ENCODE measurements around the gene LIG3.
A peak's percentile ranks its signal among the peaks of the same experiment; 100 is the strongest.
"Not testable (repeated sequence)": the region's sequence is repeated elsewhere in the genome, so short reads cannot be mapped to it uniquely, and the experiment has no call there.

Gene LIG3

GRCh38 chr17:34999456-34999855 is 19.1 kb downstream of the LIG3 start:
- no peak for DNase-seq (ENCODE audit: low spot score)

DNA sequence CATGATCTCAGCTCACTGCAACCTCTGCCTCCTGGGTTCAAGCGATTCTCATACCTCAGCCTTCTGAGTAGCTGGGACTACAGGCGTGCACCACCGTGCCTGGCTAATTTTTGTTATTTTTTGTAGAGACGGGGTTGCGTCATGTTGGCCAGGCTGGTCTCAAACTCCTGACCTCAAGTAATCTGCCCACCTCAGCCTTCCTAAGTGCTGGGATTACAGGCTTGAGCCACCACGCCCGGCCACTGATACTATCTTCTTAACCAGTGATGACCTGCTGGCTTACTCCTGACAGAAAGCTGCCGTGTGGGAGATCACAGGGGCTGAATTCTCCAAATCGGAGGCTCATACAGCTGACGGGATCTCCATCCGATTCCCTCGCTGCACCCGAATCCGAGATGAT is 20.7 kb downstream of the LIG3 start:
- DNase-seq (ENCODE audit: low spot score), result not testable (repeated sequence)

DNA sequence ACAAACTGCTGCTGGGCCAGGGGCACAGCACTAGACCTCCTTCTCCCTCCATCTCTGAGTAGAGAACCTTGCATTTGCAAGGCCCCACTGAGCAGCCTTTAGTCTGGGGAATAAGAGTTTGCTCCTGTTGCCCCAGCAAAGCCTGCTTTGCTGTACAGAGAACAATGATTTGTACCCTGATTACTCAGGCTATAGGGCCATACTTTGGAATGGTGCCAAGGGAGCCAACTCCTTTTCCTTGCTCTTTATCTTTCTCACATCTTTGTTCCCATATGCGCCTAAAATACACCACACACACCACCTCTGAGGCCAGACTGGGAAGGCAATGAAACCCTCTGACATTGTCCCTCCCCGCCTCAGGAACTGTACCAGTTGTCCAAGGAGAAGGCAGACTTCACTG is 21.2 kb downstream of the LIG3 start:
- no peak for DNase-seq (ENCODE audit: low spot score)

DNA sequence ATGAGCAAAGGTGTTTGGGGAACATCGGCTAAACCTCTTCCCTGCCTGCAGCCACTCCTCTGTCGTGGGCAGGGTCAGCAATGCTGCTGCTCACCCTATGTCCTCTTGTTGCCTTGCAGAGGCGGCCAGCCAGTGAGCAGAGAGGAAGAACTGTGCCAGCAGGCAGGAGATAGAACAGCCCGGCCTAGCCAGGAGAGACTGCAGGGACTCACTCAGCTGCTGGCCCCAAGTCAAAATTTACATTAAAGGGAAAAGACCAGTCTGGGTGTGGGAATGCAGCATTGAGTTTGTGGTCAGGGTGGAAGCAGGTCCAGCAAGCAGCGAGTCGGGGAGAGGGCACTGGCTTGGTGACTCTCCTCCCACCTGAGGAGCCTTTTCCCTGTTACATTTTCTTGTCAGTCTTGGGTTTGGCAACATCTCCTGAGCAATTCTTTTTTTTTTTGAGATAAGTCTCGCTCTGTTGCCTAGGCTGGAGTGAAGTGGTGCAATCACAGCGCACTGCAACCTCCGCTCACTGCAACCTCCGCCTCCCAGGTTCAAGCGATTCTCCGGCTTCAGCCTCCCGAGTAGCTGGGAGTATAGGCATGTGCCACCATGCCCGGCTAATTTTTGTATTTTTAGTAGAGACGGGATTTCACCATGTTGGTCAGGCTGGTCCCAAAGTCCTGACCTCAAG is 22.7 kb downstream of the LIG3 start:
- DNase-seq (ENCODE audit: low spot score), result peak; percentile 61

DNA sequence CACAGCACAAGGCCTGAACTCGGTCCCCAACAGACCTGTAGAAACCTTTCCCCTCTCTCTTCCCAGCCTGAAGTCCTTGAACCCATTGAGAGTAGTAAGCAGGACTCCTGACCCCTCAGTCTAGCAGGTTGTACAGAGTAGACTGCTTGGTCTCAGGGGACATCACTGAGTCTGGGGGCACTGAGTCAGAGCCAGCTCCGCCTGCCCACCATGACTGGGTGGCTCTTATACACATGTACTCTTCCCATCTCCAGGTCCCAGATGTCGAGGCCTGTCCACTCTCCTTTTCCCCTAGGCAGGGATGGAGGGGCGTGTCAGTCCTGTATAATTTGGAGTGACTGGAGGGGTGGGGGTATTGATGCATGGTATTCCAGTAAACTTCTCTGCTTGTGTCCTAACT is 23.5 kb downstream of the LIG3 start:
- no peak for DNase-seq (ENCODE audit: low spot score)

GRCh38 chr17:35006345-35006744 is 26.0 kb downstream of the LIG3 start:
- DNase-seq (ENCODE audit: low spot score), result no peak

DNA sequence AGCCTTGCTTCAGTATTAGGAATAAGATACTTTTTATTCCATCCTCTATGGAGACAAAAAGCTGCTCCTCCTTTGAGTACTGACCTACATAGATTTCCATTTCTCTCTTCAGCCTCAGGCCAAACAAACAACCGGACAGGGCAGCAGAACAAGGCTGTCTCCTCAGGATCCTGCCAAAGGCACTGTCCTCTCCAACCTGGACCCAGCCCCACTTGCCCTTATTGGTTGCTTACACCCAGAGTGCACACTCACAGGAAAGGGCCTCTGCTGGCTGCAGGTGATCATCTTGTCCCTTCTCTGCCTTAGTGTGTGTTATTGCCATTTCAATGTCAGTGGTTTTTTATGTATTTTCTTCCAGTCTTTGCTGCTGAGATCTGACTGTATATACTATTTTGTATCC is 26.6 kb downstream of the LIG3 start:
- DNase-seq (ENCODE audit: low spot score), result peak; percentile 42

- DNase-seq (ENCODE audit: low spot score), result no peak
Measured at GRCh38 chr17:35010093-35010492, 29.8 kb downstream of the LIG3 start.

DNA sequence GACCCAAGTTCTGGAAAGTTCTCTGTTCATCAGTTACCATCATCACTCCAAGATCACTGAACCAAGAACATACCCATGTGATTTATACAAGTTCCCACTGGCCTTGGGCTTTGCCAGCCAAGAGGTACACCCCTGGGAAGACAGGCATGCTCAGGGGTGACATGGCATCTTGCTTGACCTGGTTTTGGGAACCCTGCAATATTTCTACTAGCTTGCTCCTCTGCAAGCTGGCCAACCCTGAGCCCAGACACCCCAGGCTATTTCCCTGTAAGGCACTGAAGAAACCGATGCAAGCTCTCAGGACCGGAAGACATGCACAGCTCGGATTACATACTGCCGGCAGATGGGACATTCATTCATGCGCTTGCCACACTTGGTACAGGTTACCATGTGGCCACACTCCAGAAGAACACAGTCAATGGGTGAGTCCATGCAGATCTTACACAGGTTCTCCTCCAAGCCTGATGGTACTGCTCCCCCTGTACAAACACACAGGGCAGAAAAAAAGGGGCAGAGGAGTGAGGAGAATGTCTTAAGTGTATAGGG is 31.4 kb downstream of the LIG3 start:
- no peak for DNase-seq (ENCODE audit: low spot score)

DNA sequence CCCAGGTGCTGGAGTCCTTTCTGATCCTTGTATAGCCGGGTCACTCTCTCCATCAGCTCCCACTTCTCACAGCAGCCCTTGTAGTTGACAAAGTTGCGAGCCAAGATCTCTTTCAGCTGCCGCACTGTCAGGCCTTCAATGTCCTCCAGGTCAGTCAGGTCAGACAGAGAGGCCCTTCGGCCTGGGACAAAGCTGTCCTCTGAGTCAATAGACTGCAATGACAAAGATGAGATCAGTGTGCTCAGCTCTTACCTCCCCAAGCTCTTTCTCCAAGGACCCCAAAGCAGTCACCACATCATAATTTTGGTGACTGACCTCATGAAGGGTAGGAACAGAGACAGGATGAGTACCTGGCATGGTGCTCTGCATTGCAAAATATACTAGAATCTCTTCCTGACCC is 36.1 kb downstream of the LIG3 start:
- no peak for DNase-seq (ENCODE audit: low spot score)

- DNase-seq (ENCODE audit: low spot score), result no peak
Measured at GRCh38 chr17:35017021-35017420, 36.7 kb downstream of the LIG3 start.

- no peak for DNase-seq (ENCODE audit: low spot score)
Measured at GRCh38 chr17:35018814-35019213, 38.5 kb downstream of the LIG3 start.

GRCh38 chr17:35019386-35020179 is 39.3 kb downstream of the LIG3 start:
- no peak for DNase-seq (ENCODE audit: low spot score)

DNA sequence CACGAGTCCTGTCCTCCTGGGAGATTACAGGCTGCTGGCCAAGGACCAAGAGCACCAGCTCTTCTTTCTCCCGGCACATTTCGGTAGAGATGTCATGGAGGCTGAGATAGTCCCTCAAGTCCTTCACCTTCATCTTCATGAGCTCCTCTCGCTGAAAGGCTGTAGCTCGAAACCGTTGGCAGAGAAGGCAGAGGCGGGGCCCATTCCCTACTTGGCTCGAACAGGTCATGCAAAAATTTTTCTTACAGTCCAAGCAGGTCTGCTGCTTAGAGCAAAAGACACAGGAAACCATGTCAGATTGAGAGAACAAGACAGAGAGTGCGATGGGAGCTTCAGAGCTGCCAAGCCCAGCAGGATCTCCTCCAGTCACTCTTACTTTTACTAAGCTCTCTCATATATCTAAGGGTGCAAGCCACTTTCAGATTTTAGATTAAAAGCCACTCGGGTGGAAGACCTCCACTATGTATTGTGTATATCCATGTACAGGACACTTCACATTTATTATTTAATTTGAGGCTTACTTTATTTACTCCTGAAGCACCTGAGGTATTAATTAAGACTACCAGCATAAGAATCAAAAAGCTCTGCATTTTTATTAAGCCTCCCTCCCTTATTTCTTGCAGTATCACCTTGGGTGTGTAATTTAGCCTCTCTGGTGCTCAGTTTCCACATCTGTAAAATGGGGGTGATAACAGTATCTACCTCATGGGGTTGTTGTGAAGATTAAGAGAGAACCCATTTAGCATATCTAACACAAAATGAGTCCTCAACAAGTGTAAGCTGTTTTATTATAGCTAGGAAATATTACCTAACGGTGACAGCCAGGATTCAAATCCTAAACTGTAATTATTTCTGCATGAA is 41.4 kb downstream of the LIG3 start:
- DNase-seq (ENCODE audit: low spot score), result no peak

DNA sequence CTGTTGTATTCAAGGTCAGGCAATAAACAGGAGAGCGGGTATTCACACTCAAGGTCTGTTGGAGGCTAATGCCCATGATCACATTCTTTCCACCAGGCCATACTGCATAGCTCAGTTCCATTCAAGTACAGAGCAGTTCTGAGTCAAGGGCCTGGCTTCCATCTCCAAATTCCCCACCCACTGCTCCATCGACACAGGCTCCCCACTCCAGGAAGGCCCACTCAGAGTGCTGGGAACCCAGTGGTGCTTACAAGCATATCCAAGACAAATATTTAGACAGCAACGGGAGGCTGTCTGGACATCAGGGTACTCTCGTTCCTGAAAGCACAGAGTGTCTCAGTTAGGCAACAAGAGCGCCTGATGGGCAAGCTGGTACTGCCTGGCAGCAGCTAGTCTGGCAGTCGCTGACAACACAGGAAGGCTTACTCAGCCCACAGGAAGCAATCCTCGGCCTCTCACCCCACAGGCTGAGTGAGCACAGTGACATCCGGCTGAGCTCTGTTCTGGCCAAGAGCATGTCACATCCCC is 42.3 kb downstream of the LIG3 start:
- DNase-seq (ENCODE audit: low spot score), result peak; percentile 40

- no peak for DNase-seq (ENCODE audit: low spot score)
Measured at GRCh38 chr17:35023538-35023937, 43.2 kb downstream of the LIG3 start.

GRCh38 chr17:35025541-35025940 is 45.2 kb downstream of the LIG3 start:
- no peak for DNase-seq (ENCODE audit: low spot score)

GRCh38 chr17:35028097-35028496 is 47.8 kb downstream of the LIG3 start:
- DNase-seq (ENCODE audit: low spot score), result not testable (repeated sequence)

- no peak for DNase-seq (ENCODE audit: low spot score)
Measured at GRCh38 chr17:35028531-35029262, 48.4 kb downstream of the LIG3 start.

DNA sequence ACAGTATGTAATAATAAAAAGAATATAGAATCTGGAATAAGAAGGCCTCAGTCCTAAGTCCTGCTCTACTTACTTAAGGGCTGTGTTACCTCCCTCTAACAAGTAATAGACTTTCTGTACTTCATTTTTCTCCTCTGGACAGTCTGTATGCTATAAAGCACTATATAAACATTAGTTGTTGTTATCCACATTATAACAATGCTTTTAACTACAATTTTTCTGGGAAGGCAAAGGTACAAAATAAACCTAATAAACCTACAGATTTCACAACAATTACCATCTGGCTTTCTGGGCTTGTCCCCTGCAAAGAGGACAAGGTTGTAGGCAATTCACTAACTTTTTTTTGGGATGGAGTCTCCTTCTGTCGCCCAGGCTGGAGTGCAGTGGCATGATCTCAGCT is 50.5 kb downstream of the LIG3 start:
- no peak for DNase-seq (ENCODE audit: low spot score)

GRCh38 chr17:35038453-35038852 is 58.1 kb downstream of the LIG3 start:
- DNase-seq (ENCODE audit: low spot score), result no peak
